ENCODE data around the gene NRM. TPM values are rescaled to one million over a fixed set of nuclear protein-coding genes. Genes with fewer than 3 reads are reported as not detected.
A peak's percentile ranks its signal among the peaks of the same experiment; 100 is the strongest.

NRM gene, protein sequence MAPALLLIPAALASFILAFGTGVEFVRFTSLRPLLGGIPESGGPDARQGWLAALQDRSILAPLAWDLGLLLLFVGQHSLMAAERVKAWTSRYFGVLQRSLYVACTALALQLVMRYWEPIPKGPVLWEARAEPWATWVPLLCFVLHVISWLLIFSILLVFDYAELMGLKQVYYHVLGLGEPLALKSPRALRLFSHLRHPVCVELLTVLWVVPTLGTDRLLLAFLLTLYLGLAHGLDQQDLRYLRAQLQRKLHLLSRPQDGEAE
- 1 to 10 TPM; 1.8 to 4.0 (median 2.3) TPM for total RNA-seq

GRCh38 chr6:30690403-30691207 is at the start of gene NRM:
NRM (minus strand) TSS chr6:30690984; CDS start chr6:30690974, 10 bp downstream.
- Histone ChIP-seq H3K4me3 (peak within 1 kb of the TSS; percentile 65 to 72 (median 66)), H3K36me3 (no peaks in the 10 kb centered on the region), H3K27ac (peak within 1 kb of the TSS; percentile 96 to 97), H3K4me1 (peaks cover 5 to 18% of the 10 kb centered on the region in 2 donors), H3K27me3 (no peaks in the 10 kb centered on the region), H3K9me3 (no peaks in the 10 kb centered on the region)
- TF ChIP-seq CTCF (IDR thresholded peaks at IDR 0.05) (no peak), POLR2AphosphoS5 (IDR thresholded peaks at IDR 0.05) (peak; percentile 39 to 84 (median 71)), POLR2A (IDR thresholded peaks at IDR 0.05) (no peak)
- intact Hi-C loops (cut with DNase I; ENCODE audit: low total_unique reads), result no loop called here
- DNase-seq (ENCODE audit: low spot score in 2 of 2), result peak; percentile 81 to 90

DNA sequence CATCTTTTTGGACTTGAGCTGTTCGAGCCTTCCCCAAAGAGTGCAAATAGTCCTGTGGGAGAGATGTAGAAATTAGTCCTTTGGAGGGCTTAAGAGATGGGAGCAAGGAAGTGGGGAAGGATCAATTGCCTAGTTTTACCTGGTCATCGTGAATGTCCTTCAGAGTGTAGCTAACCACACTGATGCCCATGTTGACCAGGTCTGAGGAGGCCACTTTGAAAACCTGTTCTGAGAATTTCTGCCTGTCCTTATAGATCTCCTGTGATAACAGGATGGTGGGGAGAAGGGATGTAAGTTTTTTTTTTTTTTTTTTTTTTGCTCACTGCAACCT is 49.7 kb upstream of the NRM start:
- peaks cover 4 to 29% of the 10 kb centered on the region in 2 donors for H3K4me1 ChIP-seq
- no peaks in the 10 kb centered on the region for H3K9me3 ChIP-seq
- no peak for TF ChIP-seq CTCF (IDR thresholded peaks at IDR 0.05)
- no peak for TF ChIP-seq POLR2A (IDR thresholded peaks at IDR 0.05)
- no peak for TF ChIP-seq POLR2AphosphoS5 (IDR thresholded peaks at IDR 0.05)
- no peaks in the 10 kb centered on the region for H3K27me3 ChIP-seq
- peak overlapping the region; percentile 5 to 99 for H3K27ac ChIP-seq
- DNase-seq (ENCODE audit: low spot score in 2 of 2), result no peak
- intact Hi-C loops (cut with DNase I; ENCODE audit: low total_unique reads), result no loop called here
- H3K36me3 ChIP-seq, result no peaks in the 10 kb centered on the region
- H3K4me3 ChIP-seq, result no peak overlapping the region

- TF ChIP-seq CTCF (IDR thresholded peaks at IDR 0.05), result no peak
- TF ChIP-seq POLR2AphosphoS5 (IDR thresholded peaks at IDR 0.05), result no peak
- no peak for TF ChIP-seq POLR2A (IDR thresholded peaks at IDR 0.05)
- Histone ChIP-seq H3K27ac (no peak overlapping the region), H3K4me1 (peaks cover 4 to 29% of the 10 kb centered on the region in 2 donors), H3K9me3 (no peaks in the 10 kb centered on the region), H3K4me3 (no peak overlapping the region), H3K27me3 (no peaks in the 10 kb centered on the region), H3K36me3 (no peaks in the 10 kb centered on the region)
- intact Hi-C loops (cut with DNase I; ENCODE audit: low total_unique reads), result no loop called here
- DNase-seq (ENCODE audit: low spot score in 2 of 2), result no peak
Measured at GRCh38 chr6:30738532-30738931, 47.7 kb upstream of the NRM start.

DNA sequence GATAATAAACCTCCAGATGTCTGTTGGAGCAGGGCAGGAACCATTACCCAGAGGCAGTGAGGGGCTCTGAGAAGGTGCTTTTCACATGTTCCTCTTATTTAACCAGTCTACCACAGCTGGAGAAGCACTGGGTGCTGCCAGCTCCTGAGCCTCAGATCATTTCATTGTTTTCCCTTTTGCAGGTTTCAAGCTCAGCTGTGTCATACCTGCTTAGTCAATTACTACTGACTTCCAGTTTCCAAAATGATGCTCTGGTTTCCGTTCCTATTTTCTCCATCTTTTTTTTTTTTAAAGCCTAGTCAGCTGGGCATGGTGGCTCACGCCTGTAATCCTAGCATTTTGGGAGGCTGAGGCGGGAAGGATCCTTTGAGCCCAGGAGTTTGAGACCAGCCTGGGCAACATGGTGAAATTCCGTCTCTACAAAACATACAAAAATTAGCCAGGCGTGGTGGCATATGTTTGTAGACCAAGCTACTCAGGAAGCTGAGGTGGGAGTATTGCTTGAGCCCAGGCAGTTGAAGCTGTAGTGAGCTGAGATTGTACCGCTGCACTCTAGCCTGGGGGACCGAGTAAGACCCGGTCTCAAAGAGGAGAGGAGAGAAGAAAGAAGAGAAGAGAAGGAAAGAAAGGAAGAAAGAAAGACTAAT is 45.0 kb upstream of the NRM start:
- Histone ChIP-seq H3K27ac (no peak overlapping the region), H3K4me1 (peaks cover 4 to 18% of the 10 kb centered on the region in 2 donors)
- intact Hi-C loops (cut with DNase I; ENCODE audit: low total_unique reads), result no loop called here

More for the DNA sequence above, 45.0 kb upstream of the NRM start:
- Histone ChIP-seq H3K27me3 (no peaks in the 10 kb centered on the region), H3K9me3 (no peaks in the 10 kb centered on the region), H3K36me3 (no peaks in the 10 kb centered on the region), H3K4me3 (no peak overlapping the region)
- TF ChIP-seq POLR2A (IDR thresholded peaks at IDR 0.05) (no peak), CTCF (IDR thresholded peaks at IDR 0.05) (no peak), POLR2AphosphoS5 (IDR thresholded peaks at IDR 0.05) (no peak)
- no peak for DNase-seq (ENCODE audit: low spot score in 2 of 2)
